HAP-1 (cell line): ENCODE data around the gene KCNE5.
"Not testable (repeated sequence)": the region's sequence is repeated elsewhere in the genome, so short reads cannot be mapped to it uniquely, and the experiment has no call there.

Experiments
- DNase-seq, 2 experiments: peaks; one replicate each; pipeline ENCODE4 v3.0.0-alpha.2; 2016 to 2020; ENCODE audit warnings: low spot score in 2 of 2
- H3K27me3 ChIP-seq: fragments of 250-450 bp; sonication (Bioruptor Pico); 2 replicates; pipeline ENCODE4 v1.5.1; 2020; ENCODE audit warnings: low read depth, mild to moderate bottlenecking, moderate library complexity
- H3K36me3 ChIP-seq: fragments of 250-450 bp; sonication (Bioruptor Pico); replicated peaks from 2 replicates; pipeline ENCODE4 v1.5.1; 2020; ENCODE audit warnings: mild to moderate bottlenecking
- H3K4me1 ChIP-seq: fragments of 250-450 bp; sonication (Bioruptor Pico); 2 replicates; pipeline ENCODE4 v1.5.1; 2020; ENCODE audit warnings: mild to moderate bottlenecking
- H3K4me3 ChIP-seq: fragments of 250-450 bp; sonication (Bioruptor Pico); 2 replicates; pipeline ENCODE4 v1.5.1; 2020; ENCODE audit warnings: mild to moderate bottlenecking, moderate library complexity
- H3K9me3 ChIP-seq: fragments of 250-450 bp; sonication (Bioruptor Pico); 2 replicates; pipeline ENCODE4 v1.5.1; 2020; ENCODE audit warnings: mild to moderate bottlenecking, moderate library complexity
- in situ Hi-C: fragments of 300-500 bp; cut with MboI; formaldehyde crosslinking; loops from 3 replicates; pipeline ENCODE4 v1.14.3; 2020; ENCODE audit warnings: low sequenced_read_pairs, inconsistent platforms, mixed read lengths

Gene KCNE5

GRCh38 chrX:109637477-109637876, 12.5 kb upstream of the KCNE5 start:
- in situ Hi-C loops, H3K27me3 ChIP-seq, H3K9me3 ChIP-seq, DNase-seq, H3K4me1 ChIP-seq, H3K4me3 ChIP-seq, H3K36me3 ChIP-seq: not testable (repeated sequence)

GRCh38 chrX:109635146-109635545, 10.2 kb upstream of the KCNE5 start:
- Histone ChIP-seq H3K36me3 (no peaks in the 10 kb centered on the region), H3K27me3 (no peaks in the 10 kb centered on the region), H3K4me3 (no peak overlapping the region), H3K4me1 (no peaks in the 10 kb centered on the region), H3K9me3 (no peaks in the 10 kb centered on the region)
- in situ Hi-C loops = no loop called here
- peak; percentile 39 to 46 for DNase-seq

GRCh38 chrX:109632906-109633504, 8.0 kb upstream of the KCNE5 start:
- no peaks in the 10 kb centered on the region for H3K9me3 ChIP-seq

GRCh38 chrX:109629310-109629709, 4.3 kb upstream of the KCNE5 start:
- no peak for DNase-seq
- in situ Hi-C loops = no loop called here
- no peaks in the 10 kb centered on the region for H3K27me3 ChIP-seq
- H3K9me3 ChIP-seq = no peaks in the 10 kb centered on the region
- H3K4me3 ChIP-seq = no peak overlapping the region
- H3K4me1 ChIP-seq = no peaks in the 10 kb centered on the region
- no peaks in the 10 kb centered on the region for H3K36me3 ChIP-seq

More at GRCh38 chrX:109632906-109633504, 8.0 kb upstream of the KCNE5 start:
- H3K36me3 ChIP-seq = no peaks in the 10 kb centered on the region
- no peaks in the 10 kb centered on the region for H3K4me1 ChIP-seq
- no peaks in the 10 kb centered on the region for H3K27me3 ChIP-seq
- in situ Hi-C loops = loop anchor here (5.0 kb wide), 1 partner anchor 146 kb away; no protein-coding TSS in a partner anchor
- peak; percentile 33 to 64 for DNase-seq
- no peak overlapping the region for H3K4me3 ChIP-seq

- Histone ChIP-seq H3K4me1 (no peaks in the 10 kb centered on the region), H3K27me3 (no peaks in the 10 kb centered on the region), H3K4me3 (no peak overlapping the region), H3K36me3 (no peaks in the 10 kb centered on the region), H3K9me3 (no peaks in the 10 kb centered on the region)
- in situ Hi-C loops = no loop called here
- no peak for DNase-seq
These were observed 1.7 kb upstream of the KCNE5 start for GRCh38 chrX:109626637-109627036.

GRCh38 chrX:109623997-109624396, 975 bp downstream of the KCNE5 start:
- no peak for DNase-seq
- in situ Hi-C loops = no loop called here
- H3K9me3 ChIP-seq = no peaks in the 10 kb centered on the region

GRCh38 chrX:109622270-109622669, 2.7 kb downstream of the KCNE5 start:
- Histone ChIP-seq H3K9me3 (no peaks in the 10 kb centered on the region), H3K36me3 (no peaks in the 10 kb centered on the region), H3K4me1 (no peaks in the 10 kb centered on the region), H3K4me3 (no peak overlapping the region), H3K27me3 (no peaks in the 10 kb centered on the region)
- in situ Hi-C loops = no loop called here
- no peak for DNase-seq

More at GRCh38 chrX:109623997-109624396, 975 bp downstream of the KCNE5 start:
- Histone ChIP-seq H3K36me3 (no peaks in the 10 kb centered on the region), H3K4me3 (no peak overlapping the region), H3K4me1 (no peaks in the 10 kb centered on the region), H3K27me3 (no peaks in the 10 kb centered on the region)

- Histone ChIP-seq H3K4me3 (no peak overlapping the region), H3K27me3 (no peaks in the 10 kb centered on the region), H3K9me3 (no peaks in the 10 kb centered on the region), H3K36me3 (no peaks in the 10 kb centered on the region), H3K4me1 (no peaks in the 10 kb centered on the region)
- no peak for DNase-seq
- in situ Hi-C loops = no loop called here
These were observed 5.2 kb downstream of the KCNE5 start for GRCh38 chrX:109619771-109620170.

GRCh38 chrX:109614951-109615350, 10.0 kb downstream of the KCNE5 start:
- H3K9me3 ChIP-seq = no peaks in the 10 kb centered on the region
- no peak overlapping the region for H3K4me3 ChIP-seq
- in situ Hi-C loops = no loop called here
- DNase-seq = no peak
- no peaks in the 10 kb centered on the region for H3K36me3 ChIP-seq
- no peaks in the 10 kb centered on the region for H3K4me1 ChIP-seq
- H3K27me3 ChIP-seq = 0 out of 2 replicates have a peak, but pooled peaks cover 3% of the 10 kb centered on the region

GRCh38 chrX:109601486-109601885, 23.5 kb downstream of the KCNE5 start:
- no peak for DNase-seq
- no peaks in the 10 kb centered on the region for H3K4me1 ChIP-seq
- no peaks in the 10 kb centered on the region for H3K36me3 ChIP-seq
- peaks cover 11% of the 10 kb centered on the region for H3K27me3 ChIP-seq
- no peak overlapping the region for H3K4me3 ChIP-seq
- in situ Hi-C loops = no loop called here
- no peaks in the 10 kb centered on the region for H3K9me3 ChIP-seq

GRCh38 chrX:109600237-109600651, 24.7 kb downstream of the KCNE5 start:
- peak in 1 of 2 experiments; percentile 29 for DNase-seq
- Histone ChIP-seq H3K4me1 (no peaks in the 10 kb centered on the region), H3K36me3 (no peaks in the 10 kb centered on the region), H3K4me3 (no peak overlapping the region), H3K9me3 (no peaks in the 10 kb centered on the region), H3K27me3 (peaks cover 11% of the 10 kb centered on the region)
- in situ Hi-C loops = no loop called here

- Histone ChIP-seq H3K4me3 (no peak overlapping the region), H3K9me3 (no peaks in the 10 kb centered on the region), H3K36me3 (no peaks in the 10 kb centered on the region), H3K4me1 (no peaks in the 10 kb centered on the region), H3K27me3 (peaks cover 8% of the 10 kb centered on the region)
- no peak for DNase-seq
- in situ Hi-C loops = no loop called here
These were observed 29.0 kb downstream of the KCNE5 start for GRCh38 chrX:109596015-109596414.

- no peak for DNase-seq
- no peak overlapping the region for H3K4me3 ChIP-seq
- H3K9me3 ChIP-seq = no peaks in the 10 kb centered on the region
- 0 out of 2 replicates have a peak, but pooled peaks cover 2% of the 10 kb centered on the region for H3K27me3 ChIP-seq
- H3K36me3 ChIP-seq = no peaks in the 10 kb centered on the region
- in situ Hi-C loops = no loop called here
- no peaks in the 10 kb centered on the region; the same call in 1 of the 2 replicates for H3K4me1 ChIP-seq
These were observed 34.8 kb downstream of the KCNE5 start for GRCh38 chrX:109590176-109590575.

GRCh38 chrX:109585488-109585887, 39.5 kb downstream of the KCNE5 start:
- H3K4me3 ChIP-seq = no peak overlapping the region
- H3K9me3 ChIP-seq = no peaks in the 10 kb centered on the region
- no peak for DNase-seq
- H3K27me3 ChIP-seq = peaks cover 5% of the 10 kb centered on the region; the same call in 1 of the 2 replicates
- H3K4me1 ChIP-seq = no peaks in the 10 kb centered on the region; the same call in 1 of the 2 replicates
- in situ Hi-C loops = no loop called here
- H3K36me3 ChIP-seq = no peaks in the 10 kb centered on the region

GRCh38 chrX:109578916-109579315, 46.1 kb downstream of the KCNE5 start:
- Histone ChIP-seq H3K4me3 (no peak overlapping the region), H3K27me3 (peaks cover 3% of the 10 kb centered on the region; the same call in 1 of the 2 replicates), H3K36me3 (no peaks in the 10 kb centered on the region), H3K4me1 (no peaks in the 10 kb centered on the region), H3K9me3 (no peaks in the 10 kb centered on the region)
- DNase-seq = no peak
- in situ Hi-C loops = no loop called here
